Fibroblast of the aortic adventitia (primary cell): ENCODE data around the gene PPARA. TPM values are rescaled to one million over a fixed set of nuclear protein-coding genes. Genes with fewer than 3 reads are reported as not detected.

Experiments
- DNase-seq: peaks from one replicate; pipeline ENCODE4 v3.0.0-alpha.2; 2010; ENCODE audit warnings: low read depth
- H3K4me3 ChIP-seq: 2 replicates; pipeline ENCODE4 v1.5.1; 2011; ENCODE audit warnings: low read depth, mild to moderate bottlenecking, control low read depth, low read length, moderate library complexity
- CTCF ChIP-seq: IDR thresholded peaks from 2 replicates; pipeline ENCODE4 v1.5.1; 2011; ENCODE audit warnings: mild to moderate bottlenecking, low read length, control low read depth, inconsistent platforms; ENCODE audit not compliant: insufficient read depth
- total RNA-seq: library from RNA; depleted of rRNA; stranded (reverse); fragments of >200 nt; gene quantifications from 2 replicates; pipeline ENCODE4 v1.2.3, GENCODE V29; 2012; ENCODE audit warnings: low replicate concordance

PPARA gene
- total RNA-seq, 1 donor: 13.4 TPM

- no peak for TF ChIP-seq CTCF
- no peak for DNase-seq
- no peak overlapping the region for H3K4me3 ChIP-seq
These were observed 131.7 kb downstream of the PPARA start for GRCh38 chr22:46281866-46282678.

DNA sequence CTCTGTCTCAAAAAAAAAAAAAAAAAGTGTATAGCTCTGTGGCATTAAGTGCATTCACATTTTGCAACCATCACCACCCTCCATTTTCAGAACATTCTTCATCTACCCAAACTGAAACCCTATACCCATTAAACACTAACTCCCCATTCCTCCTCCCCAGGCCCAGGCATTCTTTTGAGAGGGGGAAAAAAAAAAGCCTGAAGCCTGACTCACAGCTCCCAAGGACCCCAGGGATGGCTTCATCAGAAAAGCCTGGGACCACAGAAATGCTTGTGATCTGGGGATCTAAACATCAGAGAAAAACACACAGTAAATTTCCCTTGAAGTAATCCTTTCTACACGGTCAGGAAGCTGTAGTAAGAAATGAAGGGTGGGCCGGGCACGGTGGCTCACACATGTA is 135.7 kb downstream of the PPARA start:
- TF ChIP-seq CTCF: no peak
- no peak for DNase-seq
- H3K4me3 ChIP-seq: no peak overlapping the region

GRCh38 chr22:46286941-46287872 is 136.9 kb downstream of the PPARA start:
- no peak for TF ChIP-seq CTCF
- DNase-seq: no peak
- no peak overlapping the region for H3K4me3 ChIP-seq

- DNase-seq: no peak
- H3K4me3 ChIP-seq: no peak overlapping the region
- TF ChIP-seq CTCF: no peak
These were observed 137.8 kb downstream of the PPARA start for GRCh38 chr22:46287873-46288751.

DNA sequence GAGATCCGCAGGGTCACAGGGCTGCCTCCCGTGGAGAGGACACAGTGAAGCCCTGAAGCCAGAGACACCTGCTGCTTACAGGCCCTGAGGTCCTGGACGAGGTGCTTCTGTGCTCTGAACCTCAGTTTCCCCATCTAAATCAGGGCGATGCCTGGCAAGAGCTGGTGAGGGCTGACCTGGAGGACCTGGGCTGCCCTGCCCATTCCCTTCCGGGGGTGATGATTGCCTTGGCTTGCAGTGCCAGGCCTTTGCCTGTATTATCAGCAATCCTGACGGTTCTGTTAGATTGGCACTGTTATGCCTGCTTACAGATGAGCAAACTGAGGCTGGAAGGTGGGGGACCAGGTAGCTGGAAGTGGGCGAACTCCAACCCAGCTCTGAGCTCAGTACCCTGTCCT is 138.5 kb downstream of the PPARA start:
- no peak overlapping the region for H3K4me3 ChIP-seq
- TF ChIP-seq CTCF: no peak
- DNase-seq: no peak

DNA sequence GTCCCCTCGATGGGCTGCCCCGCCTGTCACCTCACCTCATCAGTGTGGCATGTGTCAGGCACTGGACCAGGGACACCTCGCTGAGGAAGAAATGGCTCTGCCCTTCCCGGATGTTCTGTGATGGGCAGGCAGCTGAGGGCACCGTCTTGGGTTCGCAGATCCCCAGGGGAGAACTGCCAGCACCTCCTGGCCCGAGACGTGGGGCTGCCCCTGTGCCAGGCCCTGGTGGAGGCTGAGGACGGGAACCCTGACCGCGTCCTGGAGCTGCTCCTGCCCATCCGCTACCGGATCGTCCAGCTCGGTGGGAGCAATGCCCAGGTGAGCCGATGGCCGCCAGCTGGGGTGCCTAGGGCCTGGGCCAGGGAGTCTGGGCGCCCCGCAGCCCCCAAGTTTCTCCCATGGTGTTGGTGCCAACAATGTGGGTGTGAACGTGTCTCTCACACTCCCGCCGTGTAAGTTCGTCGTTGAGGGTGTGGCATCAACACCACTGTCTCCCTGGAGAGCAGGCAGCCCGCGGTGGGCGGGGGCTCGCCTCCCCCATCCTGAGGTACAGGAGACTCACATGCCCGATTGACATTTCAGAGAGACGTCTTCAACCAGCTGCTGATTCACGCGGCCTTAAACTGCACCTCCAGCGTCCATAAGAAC is 139.0 kb downstream of the PPARA start:
- no peak for TF ChIP-seq CTCF

More for the DNA sequence above, 139.0 kb downstream of the PPARA start:
- H3K4me3 ChIP-seq: no peak overlapping the region
- no peak for DNase-seq
